IPS-20b (cell line): ENCODE results near the gene CAMK2B.
"Not testable (repeated sequence)": the region's sequence is repeated elsewhere in the genome, so short reads cannot be mapped to it uniquely, and the experiment has no call there.

Experiments used
- H3K27ac ChIP-seq: one replicate; pipeline ENCODE4 v1.5.1; 2013; ENCODE audit warnings: low read length
- H3K27me3 ChIP-seq: 2 replicates; pipeline ENCODE4 v1.6.1; 2013; ENCODE audit warnings: mild to moderate bottlenecking, low read length, inconsistent platforms; ENCODE audit not compliant: insufficient read depth
- H3K36me3 ChIP-seq: 2 replicates; pipeline ENCODE4 v1.6.1; 2013; ENCODE audit warnings: low read depth, mild to moderate bottlenecking, inconsistent platforms, low read length, moderate library complexity; ENCODE audit not compliant: insufficient read depth
- H3K4me1 ChIP-seq: 2 replicates; pipeline ENCODE4 v1.6.1; 2013; ENCODE audit warnings: mild to moderate bottlenecking, control low read depth, inconsistent platforms, low read length, moderate library complexity; ENCODE audit not compliant: insufficient read depth
- H3K4me3 ChIP-seq: 2 replicates; pipeline ENCODE4 v1.5.1; 2013; ENCODE audit warnings: mild to moderate bottlenecking, low read length, inconsistent platforms
- H3K9ac ChIP-seq: 2 replicates; pipeline ENCODE4 v1.6.1; 2013; ENCODE audit warnings: low read depth, mild to moderate bottlenecking, inconsistent platforms, low read length, moderate library complexity
- H3K9me3 ChIP-seq: 2 replicates; pipeline ENCODE4 v1.6.1; 2013; ENCODE audit warnings: mild to moderate bottlenecking, low read depth, low read length, inconsistent platforms; ENCODE audit not compliant: insufficient read depth

Gene CAMK2B

GRCh38 chr7:44172803-44173424 is 152.5 kb downstream of the CAMK2B start:
- no peaks in the 10 kb centered on the region for H3K9me3 ChIP-seq

DNA sequence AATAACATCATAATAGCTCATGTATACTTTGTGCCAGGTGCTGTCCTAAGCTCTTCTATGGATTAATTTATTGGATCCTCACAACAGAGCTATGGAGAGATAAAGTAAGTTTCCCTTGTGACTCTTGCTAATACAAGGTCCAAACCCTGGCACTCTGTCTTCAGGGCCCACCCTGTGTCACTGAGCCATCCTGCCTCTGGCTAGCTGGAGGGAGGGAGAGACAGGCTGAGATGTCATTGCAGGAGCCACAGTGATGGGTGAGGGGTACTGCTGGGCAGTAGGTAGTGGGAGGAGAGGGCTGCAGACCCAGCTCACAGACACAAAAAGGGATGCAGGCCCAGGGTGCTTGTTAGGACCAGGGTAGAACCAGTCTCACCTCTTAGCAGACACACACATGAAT is 153.0 kb downstream of the CAMK2B start:
- no peaks in the 10 kb centered on the region for H3K27me3 ChIP-seq
- no peak overlapping the region for H3K9ac ChIP-seq
- H3K36me3 ChIP-seq, result no peaks in the 10 kb centered on the region
- H3K9me3 ChIP-seq, result no peaks in the 10 kb centered on the region
- H3K27ac ChIP-seq, result no peak overlapping the region
- no peaks in the 10 kb centered on the region for H3K4me1 ChIP-seq
- H3K4me3 ChIP-seq, result no peak overlapping the region

More at GRCh38 chr7:44172803-44173424, 152.5 kb downstream of the CAMK2B start:
- no peak overlapping the region for H3K27ac ChIP-seq
- no peak overlapping the region for H3K9ac ChIP-seq
- no peak overlapping the region for H3K4me3 ChIP-seq
- no peaks in the 10 kb centered on the region for H3K36me3 ChIP-seq
- no peaks in the 10 kb centered on the region for H3K27me3 ChIP-seq
- no peaks in the 10 kb centered on the region for H3K4me1 ChIP-seq

DNA sequence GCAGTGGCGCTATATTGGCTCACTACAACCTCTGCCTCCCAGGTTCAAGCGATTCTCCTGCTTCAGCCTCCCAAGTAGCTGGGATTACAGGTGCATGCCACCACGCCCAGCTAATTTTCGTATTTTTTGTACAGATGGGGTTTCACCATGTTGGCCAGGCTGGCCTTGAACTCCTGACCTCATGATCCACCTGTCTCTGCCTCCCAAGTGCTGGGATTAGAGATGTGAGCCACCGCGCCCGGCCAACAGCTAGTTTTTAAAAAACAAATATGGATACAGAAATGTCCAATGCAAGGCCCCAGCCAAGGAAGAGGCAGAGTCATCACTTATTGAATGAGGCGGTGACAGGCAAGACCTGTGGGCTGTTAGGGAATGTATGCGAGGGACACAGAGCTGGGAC is 153.5 kb downstream of the CAMK2B start:
- H3K27me3 ChIP-seq, H3K36me3 ChIP-seq, H3K9me3 ChIP-seq, H3K4me1 ChIP-seq, H3K27ac ChIP-seq, H3K9ac ChIP-seq, H3K4me3 ChIP-seq: not testable (repeated sequence)

DNA sequence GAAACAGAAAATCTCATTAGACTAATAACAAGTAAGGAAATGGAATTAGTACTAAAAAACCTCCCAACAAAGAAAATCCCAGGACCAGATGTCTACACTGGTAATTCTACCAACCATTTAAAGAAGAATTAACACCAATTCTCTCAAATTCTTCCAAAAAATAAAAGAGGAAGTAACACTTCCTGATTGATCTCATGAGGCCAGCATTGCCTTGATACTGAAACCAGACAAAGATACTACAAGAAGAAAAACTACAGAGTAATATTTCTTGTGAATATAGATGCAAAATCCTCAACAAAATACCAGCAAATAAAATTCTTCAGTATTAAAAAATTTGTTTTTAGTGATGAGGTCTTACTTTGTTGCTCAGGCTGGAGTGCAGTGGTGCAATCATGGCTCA is 157.5 kb downstream of the CAMK2B start:
- H3K4me1 ChIP-seq, result peaks cover 8% of the 10 kb centered on the region; the same call in 1 of the 2 replicates

More for the DNA sequence above, 157.5 kb downstream of the CAMK2B start:
- H3K36me3 ChIP-seq, result no peaks in the 10 kb centered on the region
- no peaks in the 10 kb centered on the region for H3K27me3 ChIP-seq
- no peak overlapping the region for H3K27ac ChIP-seq
- H3K4me3 ChIP-seq, result no peak overlapping the region
- H3K9ac ChIP-seq, result no peak overlapping the region
- H3K9me3 ChIP-seq, result no peaks in the 10 kb centered on the region
